Fibroblast of skin of right biceps (primary cell): ENCODE data around the gene BORA.
"Not testable (repeated sequence)": the region's sequence is repeated elsewhere in the genome, so short reads cannot be mapped to it uniquely, and the experiment has no call there.

Experiments
- DNase-seq: peaks from one replicate; pipeline ENCODE4 v3.0.0-alpha.2; 2013

Gene BORA

DNA sequence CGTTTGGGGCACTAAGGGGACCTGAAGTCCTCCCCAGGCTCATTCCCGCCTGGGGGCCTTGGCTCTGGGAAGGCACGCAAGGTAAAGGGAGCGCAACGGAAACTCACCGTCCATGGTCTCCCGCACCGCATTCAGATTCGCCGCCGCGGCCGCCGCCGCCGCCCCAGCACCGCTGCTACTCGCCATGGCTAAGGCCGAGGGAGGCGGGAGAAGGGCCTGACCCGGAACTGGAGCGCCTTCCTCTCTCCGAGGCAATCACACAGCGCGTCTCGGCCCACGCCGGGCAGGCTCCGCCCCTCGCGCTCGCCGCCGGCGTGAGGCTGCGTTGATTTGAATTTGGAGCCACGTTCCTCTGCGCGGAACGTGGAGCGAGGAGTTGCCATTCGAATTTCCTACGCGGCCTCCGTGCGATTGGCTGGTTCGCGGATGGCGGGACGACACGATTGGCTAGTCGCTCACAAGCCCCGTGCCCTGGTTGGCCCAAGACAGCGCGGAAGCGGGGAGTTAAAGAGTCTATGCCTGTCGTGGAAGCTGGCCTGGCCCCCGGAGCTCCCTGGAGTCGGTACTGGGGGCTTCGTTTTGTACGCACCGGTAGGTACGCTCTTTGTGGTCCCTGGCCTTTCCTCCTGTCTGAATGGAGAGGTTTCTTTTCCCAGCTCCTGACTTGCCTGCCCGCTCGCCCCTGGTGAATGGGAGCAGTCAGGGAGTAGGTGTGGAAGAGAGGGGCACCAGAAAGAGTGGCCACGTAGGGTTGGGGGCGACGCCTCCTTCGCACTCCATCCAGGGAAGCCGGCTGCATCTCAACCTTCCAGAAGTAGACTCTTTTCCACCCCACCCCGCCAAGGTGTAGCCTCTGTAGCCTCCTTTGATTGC lies at the start of gene BORA, which contains the start of gene MZT1:
Gene BORA, plus strand, starts transcription at position 507 of the 873 bp plus-strand sequence. CDS start 1,018 bp downstream, outside the sequence.
Gene MZT1, minus strand, starts transcription at position 213 of the 873 bp plus-strand sequence. Its CDS starts 27 bp downstream, at position 186.
- peak; percentile 98 for DNase-seq

DNA sequence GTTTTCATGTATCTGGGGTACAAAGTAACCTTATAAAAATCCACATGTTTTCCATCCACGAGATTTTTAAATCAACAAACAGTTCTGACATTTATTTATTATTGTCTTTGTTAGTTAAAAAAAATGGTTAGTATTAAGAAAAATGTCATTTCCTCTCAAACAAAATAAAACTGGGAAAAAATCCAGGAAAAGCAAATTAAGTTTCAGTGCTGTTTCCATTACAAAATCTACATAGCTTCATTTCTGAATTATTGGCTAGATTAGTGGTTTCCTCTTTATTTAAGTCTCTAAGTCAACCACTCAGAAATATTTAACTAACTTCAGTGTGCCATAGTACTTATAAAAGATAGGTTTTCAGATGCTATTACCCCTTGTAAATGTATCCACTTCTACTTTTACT lies 49.4 kb upstream of the BORA start:
- no peak for DNase-seq

DNA sequence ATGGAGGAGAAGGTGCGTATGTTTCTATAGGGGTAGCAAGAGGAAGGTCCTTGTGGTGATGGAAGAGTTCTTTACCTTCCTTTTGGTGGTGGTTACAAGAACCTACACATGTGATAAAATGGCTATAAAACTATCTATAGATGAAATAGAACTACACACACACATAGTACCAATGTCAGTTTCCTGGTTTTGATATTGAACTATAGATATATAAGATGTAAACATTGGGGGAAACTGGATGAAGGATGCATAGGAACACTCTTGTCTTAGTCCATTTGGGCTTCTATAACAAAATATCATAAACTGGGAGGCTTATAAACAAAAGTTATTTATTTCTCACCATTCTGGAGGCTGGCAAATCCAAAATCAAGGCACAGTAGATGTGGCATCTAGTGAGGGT lies 47.4 kb upstream of the BORA start:
- no peak for DNase-seq

DNA sequence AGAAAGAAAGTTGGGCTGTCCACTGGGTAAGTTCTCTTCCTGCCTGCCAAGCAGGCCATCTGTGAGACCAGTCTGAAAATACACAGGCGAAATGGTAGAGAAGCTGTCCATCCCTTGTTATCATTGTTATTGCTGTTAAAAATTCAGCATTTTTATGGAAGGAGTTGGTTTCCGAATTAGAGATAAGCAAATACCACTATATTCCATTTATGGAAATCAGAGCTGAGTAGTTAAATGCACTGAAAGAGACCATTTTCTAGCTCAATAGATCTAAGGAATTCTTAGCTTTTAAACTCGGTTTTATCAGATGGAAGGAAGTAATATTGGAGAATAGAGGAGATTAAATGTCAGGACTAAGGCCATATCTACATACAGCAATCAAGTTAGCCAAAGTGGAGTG lies 41.0 kb upstream of the BORA start:
- DNase-seq, result no peak

GRCh38 chr13:72689181-72689696 lies 38.5 kb upstream of the BORA start:
- peak; percentile 7 for DNase-seq

- DNase-seq, result no peak
Observed at GRCh38 chr13:72692884-72693514, 34.7 kb upstream of the BORA start.

GRCh38 chr13:72693832-72694231 lies 33.9 kb upstream of the BORA start:
- DNase-seq, result no peak

GRCh38 chr13:72694314-72694713 lies 33.4 kb upstream of the BORA start:
- no peak for DNase-seq

- DNase-seq, result peak; percentile 10
Observed at GRCh38 chr13:72696579-72696978, 31.1 kb upstream of the BORA start.

- no peak for DNase-seq
Observed at GRCh38 chr13:72698164-72698563, 29.6 kb upstream of the BORA start.

GRCh38 chr13:72700509-72700908 lies 27.2 kb upstream of the BORA start:
- no peak for DNase-seq

DNA sequence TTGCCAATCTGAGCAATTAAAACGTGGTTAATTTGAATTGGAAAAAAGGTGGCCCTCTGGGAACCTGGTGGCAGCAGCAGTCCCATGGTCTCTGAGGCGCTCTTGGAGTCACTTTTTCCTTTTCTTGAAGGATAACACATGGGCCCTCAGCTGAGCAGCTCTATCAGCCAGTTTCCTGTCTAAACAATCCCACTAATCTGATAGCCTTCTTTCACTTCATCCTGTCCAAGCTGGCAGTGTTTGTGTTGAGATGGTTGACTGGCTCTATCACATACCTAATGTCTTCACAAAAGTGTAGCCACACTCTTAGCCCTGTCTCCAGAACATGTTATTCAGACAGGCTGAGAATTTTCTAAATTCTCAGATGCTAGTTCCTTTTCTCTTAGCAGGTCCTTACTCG lies 10.9 kb upstream of the BORA start:
- DNase-seq, result no peak

DNA sequence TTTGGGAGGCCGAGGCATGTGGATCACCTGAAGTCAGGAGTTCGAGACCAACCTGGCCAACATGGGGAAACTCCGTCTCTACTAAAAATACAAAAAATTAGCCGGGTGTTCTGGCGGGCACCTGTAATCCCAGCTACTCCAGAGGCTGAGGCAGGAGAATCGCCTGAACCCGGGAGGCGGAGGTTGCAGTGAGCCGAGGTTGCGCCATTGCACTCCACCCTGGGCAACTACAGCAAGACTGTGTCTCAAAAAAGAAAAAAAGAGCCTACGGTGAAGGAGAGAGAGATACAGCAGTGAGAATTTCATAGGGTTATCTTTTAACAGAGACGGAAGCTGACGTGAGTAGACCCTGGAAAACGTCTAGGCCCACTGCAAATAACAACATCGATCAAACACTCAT lies 1.5 kb upstream of the BORA start:
- not testable (repeated sequence) for DNase-seq

- peak; percentile 8 for DNase-seq
Observed at GRCh38 chr13:72726726-72727416, 852 bp upstream of the BORA start.

- no peak for DNase-seq
Observed at GRCh38 chr13:72728290-72728605, 525 bp downstream of the BORA start.

DNA sequence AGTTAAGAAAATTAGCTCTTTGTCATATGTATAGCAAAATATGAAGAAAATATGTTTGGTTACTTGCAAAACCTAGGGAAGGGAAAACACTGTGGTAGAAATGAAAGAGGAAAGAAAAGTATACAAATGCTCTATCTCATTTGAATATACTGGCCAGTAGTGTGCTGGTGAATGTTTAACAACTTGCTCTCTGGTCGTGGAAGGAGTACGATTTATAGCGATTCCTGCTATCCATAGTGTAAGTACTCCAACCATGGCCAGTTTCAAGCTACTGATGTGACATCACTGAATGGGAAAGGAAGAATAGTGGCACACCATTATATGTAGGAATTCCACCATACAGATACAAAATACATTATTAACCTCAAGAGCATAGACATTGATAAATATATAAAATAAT lies 9.3 kb downstream of the BORA start:
- no peak for DNase-seq

GRCh38 chr13:72740015-72740414 lies 12.3 kb downstream of the BORA start:
- DNase-seq, result no peak

GRCh38 chr13:72745260-72745659 lies 17.5 kb downstream of the BORA start:
- no peak for DNase-seq

DNA sequence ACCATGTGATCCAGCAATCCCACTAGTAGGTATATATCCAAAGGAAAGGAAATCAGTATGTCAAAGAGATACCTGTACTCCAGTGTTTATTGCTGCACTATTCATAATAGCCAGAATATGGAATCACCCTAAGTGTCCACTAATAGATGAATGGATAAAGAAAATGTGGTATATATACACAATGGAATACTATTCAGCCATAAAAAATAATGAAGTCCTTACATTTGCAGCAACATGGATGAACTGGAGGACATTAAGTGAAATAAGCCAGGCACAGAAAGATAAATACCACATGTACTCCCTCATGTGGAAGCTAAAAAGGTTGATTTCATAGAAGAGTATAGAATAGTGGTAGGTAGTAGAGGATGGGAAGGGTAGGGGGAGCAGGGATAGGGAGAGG lies 23.5 kb downstream of the BORA start:
- DNase-seq, result no peak

- DNase-seq, result no peak
Observed at GRCh38 chr13:72754111-72754510, 26.4 kb downstream of the BORA start.

- DNase-seq, result no peak
Observed at GRCh38 chr13:72757792-72758535, 30.2 kb downstream of the BORA start.

DNA sequence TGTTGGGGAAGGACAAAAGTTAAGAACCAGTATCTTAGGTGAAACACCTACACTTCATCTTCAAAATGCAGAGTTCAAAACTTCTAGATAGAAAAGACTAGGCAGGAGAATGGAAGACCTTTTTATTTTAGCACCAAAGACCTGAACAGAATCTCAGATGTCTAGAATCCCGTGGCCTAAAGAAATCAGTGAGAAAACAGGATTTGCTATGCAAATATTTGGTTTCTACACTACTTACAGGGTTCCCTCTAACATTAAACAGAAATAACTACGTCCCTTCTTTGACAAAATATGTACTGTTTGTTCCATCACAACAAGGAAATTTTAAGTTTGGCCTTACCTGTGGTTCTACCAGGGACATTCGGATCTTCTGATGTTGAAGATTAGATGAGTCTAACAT lies 32.5 kb downstream of the BORA start:
- no peak for DNase-seq

DNA sequence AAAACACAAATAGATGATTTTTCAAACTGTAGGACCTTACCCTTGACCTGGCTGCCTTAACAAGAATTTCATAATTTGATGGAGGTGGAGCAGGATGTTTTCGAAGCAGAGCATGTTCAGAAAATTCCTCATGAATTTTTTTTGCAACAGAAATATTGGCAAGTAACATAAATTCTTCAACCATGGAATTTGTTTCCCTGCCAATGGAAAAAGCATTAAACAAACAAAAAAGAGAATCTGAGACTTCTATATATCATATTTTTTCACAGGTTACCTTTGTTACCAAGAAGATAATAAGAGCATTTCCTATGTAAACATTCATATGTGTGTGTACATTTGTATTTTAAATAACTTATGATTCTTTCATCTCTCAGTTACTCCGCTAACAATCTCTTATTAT lies 35.7 kb downstream of the BORA start:
- no peak for DNase-seq
